A673 (cell line): ENCODE data around the gene MRPL43. TPM values are rescaled to one million over a fixed set of nuclear protein-coding genes. Genes with fewer than 3 reads are reported as not detected.

ENCODE experiments used
- BruUV-seq: library from RNA; stranded (reverse); fragments of 400-500 nt; replicated peaks from 2 replicates; lab custom pipeline; 2021; lab: Mats Ljungman, UMichigan
- CTCF ChIA-PET: fragments of 300-600 bp; sonication (Branson Sonifier 250); formaldehyde crosslinking; loops from one replicate; lab custom pipeline; 2022; ENCODE audit warnings: antibody characterized with exemption; lab: Charles Lee
- POLR2A ChIA-PET: fragments of 300-600 bp; sonication (Branson Sonifier 250); formaldehyde crosslinking; loops from one replicate; lab custom pipeline; 2022; ENCODE audit warnings: antibody characterized with exemption; ENCODE audit not compliant: low non-redundant PET; lab: Charles Lee
- DNase-seq: peaks from one replicate; pipeline ENCODE4 v3.0.0-alpha.2; 2015; ENCODE audit warnings: low spot score
- H3K27ac ChIP-seq: fragments of 200-600 bp; sonication (generic); 2 replicates; pipeline ENCODE4 v1.5.1; 2016; ENCODE audit warnings: mixed run types, low read depth, mild to moderate bottlenecking, mixed read lengths, antibody characterized with exemption, low read length; ENCODE audit not compliant: poor library complexity, severe bottlenecking
- H3K27me3 ChIP-seq: fragments of 200-600 bp; sonication (generic); replicated peaks from 2 replicates; pipeline ENCODE4 v1.6.1; 2017; ENCODE audit warnings: mixed run types, low read depth, mild to moderate bottlenecking, mixed read lengths, antibody characterized with exemption, low read length; ENCODE audit not compliant: insufficient read depth, poor library complexity
- H3K36me3 ChIP-seq: fragments of 200-600 bp; sonication (generic); 2 replicates; pipeline ENCODE4 v1.6.1; 2016; ENCODE audit warnings: mixed run types, mild to moderate bottlenecking, mixed read lengths, antibody characterized with exemption, low read length; ENCODE audit not compliant: insufficient read depth, poor library complexity, severe bottlenecking
- H3K4me1 ChIP-seq: fragments of 200-600 bp; sonication (generic); 2 replicates; pipeline ENCODE4 v1.6.1; 2017; ENCODE audit warnings: mixed run types, mild to moderate bottlenecking, mixed read lengths, antibody characterized with exemption, low read length; ENCODE audit not compliant: insufficient read depth, poor library complexity, severe bottlenecking
- H3K4me3 ChIP-seq: fragments of 200-600 bp; sonication (generic); 2 replicates; pipeline ENCODE4 v1.5.1; 2016; ENCODE audit warnings: low read depth, mixed run types, mild to moderate bottlenecking, mixed read lengths, low read length; ENCODE audit not compliant: poor library complexity, severe bottlenecking
- H3K9me3 ChIP-seq: fragments of 200-600 bp; sonication (generic); 2 replicates; pipeline ENCODE4 v1.6.1; 2016; ENCODE audit warnings: mixed run types, low read depth, mild to moderate bottlenecking, mixed read lengths, antibody characterized with exemption, low read length; ENCODE audit not compliant: poor library complexity, severe bottlenecking
- CTCF ChIP-seq: fragments of 300-800, 200-600 bp; sonication (generic); conservative IDR thresholded peaks from 2 replicates; pipeline ENCODE4 v1.5.1; 2017; ENCODE audit warnings: low read depth, mild to moderate bottlenecking, antibody characterized with exemption, low read length, moderate library complexity, mixed read lengths
- EZH2 ChIP-seq: fragments of 200-600 bp; sonication (generic); IDR thresholded peaks from 2 replicates; pipeline ENCODE4 v1.6.1; 2017; ENCODE audit warnings: borderline replicate concordance, low read depth, mild to moderate bottlenecking, mixed read lengths, antibody characterized with exemption, low read length; ENCODE audit not compliant: poor library complexity, severe bottlenecking
- intact Hi-C: fragments of 100-400 bp; cut with micrococcal nuclease; formaldehyde crosslinking; loops from one replicate; pipeline ENCODE4 v1.10.0; 2022; ENCODE audit not compliant: unreplicated experiment
- total RNA-seq: library from RNA; stranded (reverse); gene quantifications from 2 replicates; pipeline ENCODE4 v1.2.3, GENCODE V29; 2021

The MRPL43 gene
- total RNA-seq, 1 experiment from 2014 or later: 80.4 TPM

DNA sequence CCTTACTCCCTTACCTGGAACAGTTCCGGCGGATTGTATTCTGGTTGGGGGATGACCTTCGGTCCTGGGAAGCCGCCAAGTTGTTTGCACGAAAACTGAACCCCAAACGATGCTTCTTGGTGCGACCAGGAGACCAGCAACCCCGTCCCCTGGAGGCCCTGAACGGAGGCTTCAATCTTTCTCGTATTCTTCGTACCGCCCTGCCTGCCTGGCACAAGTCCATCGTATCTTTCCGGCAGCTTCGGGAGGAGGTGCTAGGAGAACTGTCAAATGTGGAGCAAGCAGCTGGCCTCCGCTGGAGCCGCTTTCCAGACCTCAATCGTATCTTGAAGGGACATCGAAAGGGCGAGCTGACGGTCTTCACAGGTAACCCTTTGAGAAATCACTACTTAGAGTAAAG is 1.8 kb upstream of the MRPL43 start:
- BruUV-seq: no TSS peak
- peaks cover 43% of the 10 kb centered on the region for H3K36me3 ChIP-seq
- intact Hi-C loops: no loop called here
- DNase-seq: no peak
- ChIA-PET POLR2A (no interaction called here), CTCF (interaction anchor here (0.5 kb wide), 1 partner anchor 9 kb away, joined by 7 read pairs; no protein-coding TSS in a partner anchor)
- H3K27me3 ChIP-seq: no peaks in the 10 kb centered on the region
- H3K4me3 ChIP-seq: no peak overlapping the region
- TF ChIP-seq EZH2 (no peak), CTCF (no peak)
- no peaks in the 10 kb centered on the region for H3K9me3 ChIP-seq
- peaks cover 24% of the 10 kb centered on the region for H3K4me1 ChIP-seq
- H3K27ac ChIP-seq: no peak overlapping the region

DNA sequence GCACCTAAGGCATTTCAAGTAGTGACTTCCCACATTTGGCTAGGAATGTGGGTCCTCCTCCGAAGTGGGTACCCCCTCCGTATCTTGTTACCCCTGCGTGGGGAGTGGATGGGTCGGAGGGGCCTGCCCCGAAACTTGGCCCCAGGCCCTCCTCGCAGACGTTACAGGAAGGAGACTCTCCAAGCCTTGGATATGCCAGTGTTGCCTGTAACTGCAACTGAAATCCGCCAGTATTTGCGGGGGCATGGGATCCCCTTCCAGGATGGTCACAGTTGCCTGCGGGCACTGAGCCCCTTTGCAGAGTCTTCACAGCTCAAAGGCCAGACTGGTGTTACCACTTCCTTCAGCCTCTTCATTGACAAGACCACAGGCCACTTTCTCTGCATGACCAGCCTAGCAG is 869 bp upstream of the MRPL43 start:
- TF ChIP-seq EZH2 (no peak), CTCF (no peak)

GRCh38 chr10:100987685-100988049 is 370 bp upstream of the MRPL43 start:
- DNase-seq: no peak
- peaks cover 34% of the 10 kb centered on the region for H3K36me3 ChIP-seq
- BruUV-seq: TSS peak; percentile 84
- ChIA-PET POLR2A (no interaction called here), CTCF (interaction anchor here (1.2 kb wide), 1 partner anchor 10 kb away, joined by 4 read pairs; no protein-coding TSS in a partner anchor)
- H3K4me1 ChIP-seq: peaks cover 24% of the 10 kb centered on the region
- intact Hi-C loops: no loop called here
- TF ChIP-seq CTCF (no peak), EZH2 (no peak)
- H3K27me3 ChIP-seq: no peaks in the 10 kb centered on the region
- peak overlapping the region; percentile 83 for H3K27ac ChIP-seq
- H3K4me3 ChIP-seq: peak overlapping the region; percentile 93
- H3K9me3 ChIP-seq: no peaks in the 10 kb centered on the region

More for the DNA sequence above, 869 bp upstream of the MRPL43 start:
- Histone ChIP-seq H3K36me3 (peaks cover 36% of the 10 kb centered on the region), H3K27me3 (no peaks in the 10 kb centered on the region), H3K4me1 (peaks cover 24% of the 10 kb centered on the region), H3K27ac (peak overlapping the region; percentile 83), H3K9me3 (no peaks in the 10 kb centered on the region), H3K4me3 (peak overlapping the region; percentile 93)
- no TSS peak for BruUV-seq
- intact Hi-C loops: no loop called here
- DNase-seq: no peak
- ChIA-PET CTCF (no interaction called here), POLR2A (no interaction called here)
